Measurements from ENCODE around the gene UFD1. TPM values are rescaled to one million over a fixed set of nuclear protein-coding genes. Genes with fewer than 3 reads are reported as not detected.

UFD1 gene
- total and polyA plus RNA-seq, 9 of the 15 experiments (the other 6 are each of a cell fraction or from before 2014, with no cell fraction given): 238 to 645 (median 363) TPM

GRCh38 chr22:19442166-19442565, 36.8 kb downstream of the UFD1 start:
- in situ Hi-C loops (cut with MboI) (no loop called here), intact Hi-C loops (cut with micrococcal nuclease) (loop anchor here (10.0 kb wide), 1 partner anchor 183 kb away; no protein-coding TSS in a partner anchor)
- POLR2A ChIA-PET: interaction anchor here (1.0 to 2.2 kb wide), 7 partner anchors 10 to 327 kb away, joined by 4 to 18 read pairs (median 6); partner anchors contain the start of genes HIRA, MRPL40 and SLC25A1
- no TSS peak for BruUV-seq (replicated peaks)
- H3K36me3 ChIP-seq (ENCODE audit: control insufficient read depth, insufficient read depth, low read length): peaks cover 78% of the 10 kb centered on the region
- no peaks in the 10 kb centered on the region for H3K9me3 ChIP-seq (replicated peaks; ENCODE audit: control insufficient read depth, insufficient read depth, low read depth, low read length)
- no peak for ATAC-seq
- FAIRE-seq: no peak
- peak in 1 of 4 experiments; percentile 31 for DNase-seq (ENCODE audit: extremely low read depth in 1 of 4, low spot score in 3 of 4)
- H4K20me1 ChIP-seq (replicated peaks; ENCODE audit: control insufficient read depth, insufficient read depth, low read length): peaks cover 26% of the 10 kb centered on the region
- H3K9ac ChIP-seq (ENCODE audit: insufficient read depth in 1 of 2, low read depth in 2 of 2, low read length in 2 of 2): peak overlapping the region in 1 of 2 experiments; percentile 79; a peak in 2 of 4 replicates
- no peaks in the 10 kb centered on the region for H3K27me3 ChIP-seq (ENCODE audit: control insufficient read depth in 2 of 2, insufficient read depth in 2 of 2, low read length in 2 of 2)
- CTCF ChIA-PET (ENCODE audit: low intra/inter-chr PET ratio): no interaction called here
- no peak overlapping the region for H3K4me3 ChIP-seq
- 93% methylated on average over 2 of the region's 2 CpGs for WGBS (ENCODE audit: insufficient coverage, low coverage, missing lambda C conversion rate)
- peaks cover 68% of the 10 kb centered on the region for H3K79me2 ChIP-seq (ENCODE audit: control insufficient read depth, insufficient read depth, low read length)
- peaks cover 4% of the 10 kb centered on the region for H3K9me1 ChIP-seq (ENCODE audit: control insufficient read depth, insufficient read depth, low read length)
- no peak overlapping the region for H3K4me2 ChIP-seq (ENCODE audit: insufficient read depth, low read length)
- H2AFZ ChIP-seq (ENCODE audit: low read depth, low read length): no peak overlapping the region
- peaks cover 17 to 20% of the 10 kb centered on the region in 2 experiments; a peak in 4 of 5 replicates for H3K4me1 ChIP-seq (replicated peaks in 1 of 2; ENCODE audit: control insufficient read depth in 2 of 2, insufficient read depth in 2 of 2, low read length in 2 of 2)
- H3K27ac ChIP-seq (ENCODE audit: extremely low read depth, low read depth, low read length): no peak overlapping the region
- TF ChIP-seq RBFOX2 (IDR thresholded peaks at IDR 0.05; ENCODE audit: low read depth, low read length) (peak; percentile 43; the same call in 1 of the 2 replicates), ZNF764 (CRISPR knock-in tag; IDR thresholded peaks at IDR 0.05; ENCODE audit: low read depth) (0 out of 2 replicates have a peak, but pooled peaks have one; percentile 16), CHD1 (IDR thresholded peaks at IDR 0.05; ENCODE audit: low read length) (peak; percentile 22), ZNF146 (CRISPR knock-in tag; IDR thresholded peaks at IDR 0.05; ENCODE audit: unreplicated experiment) (peak; percentile 28), ZNF277 (CRISPR knock-in tag; IDR thresholded peaks at IDR 0.05; ENCODE audit: borderline replicate concordance) (no peak), PBX2 (CRISPR knock-in tag; IDR thresholded peaks at IDR 0.05; ENCODE audit: low read depth) (0 out of 2 replicates have a peak, but pooled peaks have one; percentile 21), PBX2 (tag; conservative IDR thresholded peaks at IDR 0.05; ENCODE audit: low read depth) (no peak), WHSC1 (IDR thresholded peaks at IDR 0.05; ENCODE audit: low read length) (peak; percentile 61), ZNF830 (CRISPR knock-in tag; IDR thresholded peaks at IDR 0.05) (0 out of 2 replicates have a peak, but pooled peaks have one; percentile 23), MLX (CRISPR knock-in tag; conservative IDR thresholded peaks at IDR 0.05) (no peak), POLR2G (IDR thresholded peaks at IDR 0.05; ENCODE audit: low read depth, low read length) (peak; percentile 55), POLR2B (IDR thresholded peaks at IDR 0.05; ENCODE audit: low read depth, partially characterized antibody) (peak; percentile 30), POLR2A (conservative IDR thresholded peaks at IDR 0.05) (peak; percentile 27), ZNF316 (IDR thresholded peaks at IDR 0.05) (no peak), MEF2A (IDR thresholded peaks at IDR 0.05; ENCODE audit: control insufficient read depth, low read depth, low read length) (no peak), PRMT5 (CRISPR knock-in tag; IDR thresholded peaks at IDR 0.05) (0 out of 2 replicates have a peak, but pooled peaks have one; percentile 28)
